Epidermal melanocyte (primary cell): ENCODE measurements around the gene ZNF106.

Experiments
- DNase-seq: peaks from one replicate; pipeline ENCODE4 v3.0.0; 2011; ENCODE audit warnings: low spot score; ENCODE audit not compliant: insufficient read length

ZNF106 gene

GRCh38 chr15:42408178-42408577 is 82.8 kb downstream of the ZNF106 start:
- no peak for DNase-seq

- DNase-seq, result no peak
Measured at GRCh38 chr15:42405863-42406482, 85.0 kb downstream of the ZNF106 start.

- peak; percentile 69 for DNase-seq
Measured at GRCh38 chr15:42404461-42405235, 86.3 kb downstream of the ZNF106 start.

DNA sequence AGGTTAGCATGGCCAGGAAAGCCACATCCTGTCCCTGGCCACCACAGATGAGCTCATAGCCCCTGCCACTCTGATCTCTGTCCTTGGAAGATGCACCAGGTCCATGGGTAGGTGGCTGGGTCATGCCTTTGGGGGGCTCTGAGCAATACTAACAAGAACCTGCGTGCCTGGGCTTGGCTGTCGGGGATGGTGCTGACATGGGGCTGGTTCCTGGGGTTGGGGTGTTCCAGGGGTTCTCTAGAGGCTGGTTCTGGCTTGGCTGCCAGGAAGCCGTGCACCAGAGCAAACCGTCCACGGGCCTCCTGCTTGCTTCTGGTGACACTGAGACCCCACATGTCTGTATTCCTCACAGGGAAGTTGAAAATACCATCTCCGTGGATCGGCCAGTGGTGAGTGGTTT is 87.6 kb downstream of the ZNF106 start:
- DNase-seq, result no peak

DNA sequence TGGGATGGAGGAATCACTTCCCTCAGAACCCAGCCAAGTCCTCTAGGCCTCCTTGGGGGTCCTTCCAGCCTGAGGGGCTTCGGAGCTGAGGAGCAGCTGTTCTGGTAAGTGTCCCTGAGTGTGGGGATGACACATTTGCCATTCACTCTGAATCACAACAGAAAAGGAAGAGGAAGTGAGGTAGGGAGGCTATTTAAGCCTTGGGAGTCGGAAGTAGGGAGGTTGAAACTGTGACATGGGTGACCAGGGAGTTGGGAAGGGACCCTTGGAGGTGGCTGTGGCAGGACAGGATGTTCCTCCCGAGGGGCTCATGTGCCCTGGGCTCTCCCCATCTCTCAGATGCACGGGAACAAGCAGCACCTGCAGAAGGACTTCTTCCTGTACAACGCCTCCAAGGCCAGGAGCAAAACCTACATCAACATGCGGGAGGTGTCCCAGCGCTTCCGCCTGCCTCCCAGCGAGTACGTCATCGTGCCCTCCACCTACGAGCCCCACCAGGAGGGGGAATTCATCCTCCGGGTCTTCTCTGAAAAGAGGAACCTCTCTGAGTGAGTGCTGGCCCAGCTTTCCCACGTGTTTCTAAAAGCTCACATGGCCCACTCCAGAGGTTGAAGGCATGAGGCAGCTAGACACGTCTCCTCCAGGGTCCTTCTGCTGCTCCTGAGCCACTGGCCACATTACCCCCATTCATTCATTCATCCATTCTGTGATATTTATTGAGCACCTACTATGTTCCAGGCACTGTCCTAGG is 88.3 kb downstream of the ZNF106 start:
- no peak for DNase-seq

DNA sequence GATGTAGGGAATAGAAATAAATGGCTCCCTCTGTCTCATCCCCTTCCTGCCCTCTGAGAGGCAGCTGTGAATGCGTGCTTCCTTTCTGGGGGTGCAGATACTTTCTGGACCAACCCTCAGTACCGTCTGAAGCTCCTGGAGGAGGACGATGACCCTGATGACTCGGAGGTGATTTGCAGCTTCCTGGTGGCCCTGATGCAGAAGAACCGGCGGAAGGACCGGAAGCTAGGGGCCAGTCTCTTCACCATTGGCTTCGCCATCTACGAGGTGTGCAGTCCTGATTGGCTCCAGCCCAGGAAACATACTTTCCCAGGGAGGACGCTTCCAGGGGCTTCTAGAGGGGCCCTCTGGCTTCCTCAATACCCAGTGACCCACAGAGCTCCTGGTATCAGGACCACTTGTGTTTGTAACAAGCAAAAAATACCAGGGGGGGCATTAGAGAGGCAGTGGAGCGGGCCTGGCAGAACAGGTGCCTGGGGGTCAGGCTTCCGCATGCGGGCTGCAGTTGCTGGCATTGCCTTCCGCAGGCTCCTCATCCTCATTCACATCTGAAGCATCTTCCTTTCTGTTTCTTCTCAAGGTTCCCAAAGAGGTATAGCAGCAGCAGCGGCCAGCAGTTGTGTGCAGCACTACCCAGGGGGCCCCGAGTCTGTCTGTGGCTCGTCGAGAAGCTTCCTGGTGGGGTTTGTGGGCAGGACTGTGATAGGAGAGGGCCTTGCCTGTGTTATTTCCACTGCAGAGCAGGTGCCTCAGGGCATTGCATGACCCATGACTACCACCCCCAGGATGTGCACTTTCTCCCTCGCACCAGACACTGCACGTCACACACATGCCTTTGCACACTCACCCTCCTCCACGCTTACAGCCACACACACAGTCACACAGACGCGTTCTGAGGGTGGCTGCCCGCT is 89.1 kb downstream of the ZNF106 start:
- DNase-seq, result no peak

GRCh38 chr15:42395838-42396237 is 95.1 kb downstream of the ZNF106 start:
- DNase-seq, result no peak

DNA sequence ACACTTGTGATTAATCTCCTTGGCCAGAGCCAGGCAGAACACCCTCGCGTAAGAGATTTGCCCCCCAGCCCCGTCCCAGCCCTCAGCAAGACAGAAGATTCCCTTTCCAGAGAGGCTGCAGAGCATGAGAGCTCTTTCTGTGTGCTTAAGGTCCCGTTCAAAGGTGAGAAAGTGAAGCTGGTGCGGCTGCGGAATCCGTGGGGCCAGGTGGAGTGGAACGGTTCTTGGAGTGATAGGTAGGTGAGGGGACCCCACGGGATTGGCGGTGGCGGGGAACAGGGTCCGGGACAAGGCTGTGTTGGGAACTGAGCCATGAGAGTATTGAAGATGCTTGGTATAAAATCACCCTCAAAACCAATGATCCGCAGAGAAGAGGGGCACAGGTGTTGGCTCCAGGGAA is 96.8 kb downstream of the ZNF106 start:
- no peak for DNase-seq

- DNase-seq, result peak; percentile 76
Measured at GRCh38 chr15:42392309-42393024, 98.5 kb downstream of the ZNF106 start.

- DNase-seq, result no peak
Measured at GRCh38 chr15:42387603-42388002, 103.3 kb downstream of the ZNF106 start.

DNA sequence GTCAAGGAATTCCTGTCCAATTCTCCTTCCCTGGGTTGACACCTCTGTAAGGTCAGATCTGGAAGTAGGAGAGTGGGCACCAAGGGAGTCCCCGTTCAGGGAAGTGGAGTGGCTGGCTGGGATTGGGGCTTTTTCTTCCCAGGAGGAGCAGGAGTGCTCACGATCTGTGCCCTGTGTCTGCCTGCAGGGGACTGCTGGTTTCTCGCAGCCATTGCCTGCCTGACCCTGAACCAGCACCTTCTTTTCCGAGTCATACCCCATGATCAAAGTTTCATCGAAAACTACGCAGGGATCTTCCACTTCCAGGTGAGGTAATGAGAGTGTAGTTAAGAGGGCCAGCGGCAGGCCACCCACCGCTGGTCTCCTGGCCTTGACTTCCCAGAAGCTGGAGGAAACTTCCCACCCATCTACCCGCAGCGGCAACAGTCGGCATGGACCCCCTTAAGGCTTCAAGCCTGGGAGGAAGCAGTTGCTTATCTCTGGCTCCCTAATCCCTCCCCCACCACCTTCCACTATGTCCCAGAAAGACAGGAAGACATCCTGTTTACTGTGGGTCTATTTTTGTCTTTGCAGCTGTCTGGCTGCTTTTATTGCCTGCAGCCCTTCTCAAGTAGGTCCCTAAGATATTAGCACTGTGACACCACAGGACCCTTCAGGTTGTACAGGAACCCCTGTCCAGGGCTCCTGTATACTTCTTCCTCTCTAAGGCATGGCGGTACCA is 104.8 kb downstream of the ZNF106 start:
- DNase-seq, result no peak

GRCh38 chr15:42385206-42385979 is 105.5 kb downstream of the ZNF106 start:
- DNase-seq, result no peak

GRCh38 chr15:42384597-42384996 is 106.3 kb downstream of the ZNF106 start:
- DNase-seq, result no peak

GRCh38 chr15:42378011-42378410 is 112.9 kb downstream of the ZNF106 start:
- no peak for DNase-seq

DNA sequence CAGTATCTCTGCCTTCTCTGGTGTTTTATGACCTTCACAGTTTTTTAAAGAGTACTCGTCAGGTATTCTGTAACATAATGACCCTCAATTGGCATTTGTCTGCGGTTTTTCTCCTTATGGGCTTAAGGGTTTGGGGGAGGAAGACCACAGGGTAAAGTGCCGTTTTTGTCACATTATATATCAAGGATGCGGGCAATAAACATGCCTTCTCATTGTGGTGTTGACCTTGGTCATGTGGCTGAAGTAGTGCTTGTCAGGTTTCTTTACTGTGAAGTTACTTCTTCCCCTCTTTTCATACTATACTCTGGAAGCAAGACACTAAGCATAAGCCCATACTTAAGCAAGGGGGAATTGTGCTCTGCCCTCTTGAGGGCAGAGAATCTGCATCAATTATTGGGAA is 115.0 kb downstream of the ZNF106 start:
- no peak for DNase-seq

- no peak for DNase-seq
Measured at GRCh38 chr15:42375252-42375651, 115.7 kb downstream of the ZNF106 start.

DNA sequence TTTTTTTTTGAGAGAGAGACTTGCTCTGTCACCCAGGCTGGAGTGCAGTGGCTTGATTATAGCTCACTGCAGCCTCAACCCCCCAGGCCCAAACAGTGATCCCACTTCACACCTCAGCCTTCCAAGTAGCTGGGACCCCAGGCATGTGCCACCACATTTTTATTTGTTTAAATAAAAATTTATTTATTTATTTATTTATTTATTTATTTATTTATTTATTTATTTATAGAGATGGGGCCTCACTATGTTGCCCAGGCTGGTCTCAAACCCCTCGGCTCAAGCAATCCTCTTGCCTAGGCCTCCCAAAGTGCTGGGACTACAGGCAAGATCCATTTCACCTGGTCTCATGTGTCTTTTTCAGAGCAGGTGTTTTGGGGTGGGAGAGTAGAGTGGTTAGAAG is 116.1 kb downstream of the ZNF106 start:
- DNase-seq, result no peak

DNA sequence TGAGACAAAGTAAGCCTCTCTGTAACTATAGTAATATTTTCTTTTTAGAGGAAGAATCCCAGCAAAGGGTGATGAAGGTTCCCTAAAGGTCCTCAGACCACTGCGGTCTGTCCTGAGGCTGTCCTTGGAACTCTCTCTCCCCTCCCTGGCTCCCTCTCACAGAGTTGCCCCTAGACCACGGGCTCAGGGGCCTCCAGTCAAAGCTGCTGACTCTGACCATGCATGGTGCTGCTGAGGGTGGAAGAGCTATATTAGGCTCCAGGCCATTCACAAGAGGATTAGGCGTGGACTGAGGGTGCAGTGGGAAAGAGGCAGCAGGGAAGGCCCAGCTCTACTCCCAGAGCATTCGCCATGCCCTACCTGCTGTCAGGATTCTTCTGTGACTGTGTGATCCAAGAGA is 117.0 kb downstream of the ZNF106 start:
- no peak for DNase-seq

GRCh38 chr15:42373274-42373673 is 117.7 kb downstream of the ZNF106 start:
- no peak for DNase-seq
